ENCODE results near the gene MPND. TPM values are rescaled to one million over a fixed set of nuclear protein-coding genes. Genes with fewer than 3 reads are reported as not detected.

The MPND gene
- total and polyA plus RNA-seq, 2 of the 13 experiments (the other 11 are each of a cell fraction or from before 2014, with no cell fraction given) = 10.8 to 15.8 TPM

- TF ChIP-seq, protein P1, sequence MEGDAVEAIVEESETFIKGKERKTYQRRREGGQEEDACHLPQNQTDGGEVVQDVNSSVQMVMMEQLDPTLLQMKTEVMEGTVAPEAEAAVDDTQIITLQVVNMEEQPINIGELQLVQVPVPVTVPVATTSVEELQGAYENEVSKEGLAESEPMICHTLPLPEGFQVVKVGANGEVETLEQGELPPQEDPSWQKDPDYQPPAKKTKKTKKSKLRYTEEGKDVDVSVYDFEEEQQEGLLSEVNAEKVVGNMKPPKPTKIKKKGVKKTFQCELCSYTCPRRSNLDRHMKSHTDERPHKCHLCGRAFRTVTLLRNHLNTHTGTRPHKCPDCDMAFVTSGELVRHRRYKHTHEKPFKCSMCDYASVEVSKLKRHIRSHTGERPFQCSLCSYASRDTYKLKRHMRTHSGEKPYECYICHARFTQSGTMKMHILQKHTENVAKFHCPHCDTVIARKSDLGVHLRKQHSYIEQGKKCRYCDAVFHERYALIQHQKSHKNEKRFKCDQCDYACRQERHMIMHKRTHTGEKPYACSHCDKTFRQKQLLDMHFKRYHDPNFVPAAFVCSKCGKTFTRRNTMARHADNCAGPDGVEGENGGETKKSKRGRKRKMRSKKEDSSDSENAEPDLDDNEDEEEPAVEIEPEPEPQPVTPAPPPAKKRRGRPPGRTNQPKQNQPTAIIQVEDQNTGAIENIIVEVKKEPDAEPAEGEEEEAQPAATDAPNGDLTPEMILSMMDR (CRISPR knock-in tag; IDR thresholded peaks at IDR 0.05) = peak; percentile 45
- TF ChIP-seq NR2F6 (IDR thresholded peaks at IDR 0.05) (no peak; the same call in 1 of the 2 replicates), NR2F6 (CRISPR knock-in tag; IDR thresholded peaks at IDR 0.05) (peak; percentile 40; the same call in 1 of the 2 replicates), MEIS2 (CRISPR knock-in tag; IDR thresholded peaks at IDR 0.05) (no peak), IKZF4 (CRISPR knock-in tag; IDR thresholded peaks at IDR 0.05; ENCODE audit: borderline replicate concordance, low read depth, not compliant biosample characterization) (no peak), XRCC5 (optimal IDR thresholded peaks at IDR 0.05; ENCODE audit: low read length) (peak; percentile 18), ZMYM3 (CRISPR knock-in tag; IDR thresholded peaks at IDR 0.05) (no peak), ZNF816 (CRISPR knock-in tag; IDR thresholded peaks at IDR 0.05; ENCODE audit: borderline replicate concordance) (no peak), ARHGAP35 (CRISPR knock-in tag; IDR thresholded peaks at IDR 0.05; ENCODE audit: borderline replicate concordance) (0 out of 2 replicates have a peak, but pooled peaks have one; percentile 0), NR2F2 (IDR thresholded peaks at IDR 0.05; ENCODE audit: borderline replicate concordance, low read depth) (peak; percentile 34; the same call in 1 of the 2 replicates), FIP1L1 (IDR thresholded peaks at IDR 0.05; ENCODE audit: borderline replicate concordance, insufficient read depth, low read depth, low read length) (0 out of 2 replicates have a peak, but pooled peaks have one; percentile 28), KDM5A (IDR thresholded peaks at IDR 0.05; ENCODE audit: borderline replicate concordance, low read length) (no peak), PAXIP1 (CRISPR knock-in tag; conservative IDR thresholded peaks at IDR 0.05) (0 out of 2 replicates have a peak, but pooled peaks have one; percentile 5), ZNF367 (CRISPR knock-in tag; IDR thresholded peaks at IDR 0.05; ENCODE audit: borderline replicate concordance) (no peak), HOXA3 (CRISPR knock-in tag; IDR thresholded peaks at IDR 0.05) (peak; percentile 45; the same call in 1 of the 2 replicates)
- TF ChIP-seq, protein P2, sequence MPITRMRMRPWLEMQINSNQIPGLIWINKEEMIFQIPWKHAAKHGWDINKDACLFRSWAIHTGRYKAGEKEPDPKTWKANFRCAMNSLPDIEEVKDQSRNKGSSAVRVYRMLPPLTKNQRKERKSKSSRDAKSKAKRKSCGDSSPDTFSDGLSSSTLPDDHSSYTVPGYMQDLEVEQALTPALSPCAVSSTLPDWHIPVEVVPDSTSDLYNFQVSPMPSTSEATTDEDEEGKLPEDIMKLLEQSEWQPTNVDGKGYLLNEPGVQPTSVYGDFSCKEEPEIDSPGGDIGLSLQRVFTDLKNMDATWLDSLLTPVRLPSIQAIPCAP (CRISPR knock-in tag; IDR thresholded peaks at IDR 0.05; ENCODE audit: low read depth) = no peak
- TF ChIP-seq, protein P3, sequence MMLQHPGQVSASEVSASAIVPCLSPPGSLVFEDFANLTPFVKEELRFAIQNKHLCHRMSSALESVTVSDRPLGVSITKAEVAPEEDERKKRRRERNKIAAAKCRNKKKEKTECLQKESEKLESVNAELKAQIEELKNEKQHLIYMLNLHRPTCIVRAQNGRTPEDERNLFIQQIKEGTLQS (CRISPR knock-in tag; IDR thresholded peaks at IDR 0.05) = 0 out of 2 replicates have a peak, but pooled peaks have one; percentile 42
- TF ChIP-seq, protein P4, sequence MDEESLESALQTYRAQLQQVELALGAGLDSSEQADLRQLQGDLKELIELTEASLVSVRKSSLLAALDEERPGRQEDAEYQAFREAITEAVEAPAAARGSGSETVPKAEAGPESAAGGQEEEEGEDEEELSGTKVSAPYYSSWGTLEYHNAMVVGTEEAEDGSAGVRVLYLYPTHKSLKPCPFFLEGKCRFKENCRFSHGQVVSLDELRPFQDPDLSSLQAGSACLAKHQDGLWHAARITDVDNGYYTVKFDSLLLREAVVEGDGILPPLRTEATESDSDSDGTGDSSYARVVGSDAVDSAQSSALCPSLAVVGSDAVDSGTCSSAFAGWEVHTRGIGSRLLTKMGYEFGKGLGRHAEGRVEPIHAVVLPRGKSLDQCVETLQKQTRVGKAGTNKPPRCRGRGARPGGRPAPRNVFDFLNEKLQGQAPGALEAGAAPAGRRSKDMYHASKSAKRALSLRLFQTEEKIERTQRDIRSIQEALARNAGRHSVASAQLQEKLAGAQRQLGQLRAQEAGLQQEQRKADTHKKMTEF (CRISPR knock-in tag; IDR thresholded peaks at IDR 0.05) = peak; percentile 2; the same call in 1 of the 2 replicates
These were observed 32.0 kb downstream of the MPND start (continued) for GRCh38 chr19:4375164-4376027.

Measured in HepG2 (cell line).